Endodermal cell (in vitro differentiated cells): Measurements from ENCODE around the gene USO1. TPM values are rescaled to one million over a fixed set of nuclear protein-coding genes. Genes with fewer than 3 reads are reported as not detected.

Source experiments
- DNase-seq: peaks from one replicate; pipeline ENCODE4 v3.0.0-alpha.2; 2017
- H3K27ac ChIP-seq: 2 replicates; pipeline ENCODE4 v1.5.1; 2013; ENCODE audit warnings: mild to moderate bottlenecking, low read depth, low read length, moderate library complexity
- H3K27me3 ChIP-seq: 2 replicates; pipeline ENCODE4 v1.6.1; 2013; ENCODE audit warnings: mild to moderate bottlenecking, low read length, moderate library complexity; ENCODE audit not compliant: insufficient read depth, control insufficient read depth, poor library complexity, severe bottlenecking
- H3K36me3 ChIP-seq: 2 replicates; pipeline ENCODE4 v1.7.0; 2013; ENCODE audit warnings: mild to moderate bottlenecking, low read length, moderate library complexity; ENCODE audit not compliant: control insufficient read depth, insufficient read depth
- H3K4me1 ChIP-seq: one replicate; pipeline ENCODE4 v1.7.0; 2013; ENCODE audit warnings: low read length; ENCODE audit not compliant: control insufficient read depth, insufficient read depth
- H3K4me3 ChIP-seq: 2 replicates; pipeline ENCODE4 v1.5.1; 2013; ENCODE audit warnings: mild to moderate bottlenecking, low read length, moderate library complexity
- H3K9ac ChIP-seq: 2 replicates; pipeline ENCODE4 v1.6.1; 2013; ENCODE audit warnings: mild to moderate bottlenecking, low read length, moderate library complexity; ENCODE audit not compliant: poor library complexity, severe bottlenecking; ENCODE audit errors: extremely low read depth
- H3K9me3 ChIP-seq: 2 replicates; pipeline ENCODE4 v1.6.1; 2013; ENCODE audit warnings: mild to moderate bottlenecking, low read length, moderate library complexity; ENCODE audit not compliant: control insufficient read depth
- H3K27ac Mint-ChIP-seq: 2 replicates; pipeline ENCODE4 v1.8.0; 2020; ENCODE audit warnings: mixed read lengths
- H3K27me3 Mint-ChIP-seq: 2 replicates; pipeline ENCODE4 v1.8.0; 2021; ENCODE audit warnings: mild to moderate bottlenecking, mixed read lengths; ENCODE audit not compliant: insufficient read depth
- H3K36me3 Mint-ChIP-seq: 2 replicates; pipeline ENCODE4 v1.8.0; 2020; ENCODE audit warnings: low read depth, mixed read lengths
- H3K4me1 Mint-ChIP-seq: 2 replicates; pipeline ENCODE4 v1.8.0; 2020; ENCODE audit warnings: mixed read lengths
- H3K4me3 Mint-ChIP-seq: 2 replicates; pipeline ENCODE4 v1.8.0; 2020; ENCODE audit warnings: mild to moderate bottlenecking, moderate library complexity, mixed read lengths
- H3K9me3 Mint-ChIP-seq: 2 replicates; pipeline ENCODE4 v1.8.0; 2020; ENCODE audit warnings: mild to moderate bottlenecking, mixed read lengths
- WGBS, 2 experiments: methylation state at CpG; one replicate each; pipeline versions ENCODE4 v1.1.5 to v1.1.7; 2013; ENCODE audit warnings: missing lambda C conversion rate in 2 of 2, mixed read lengths in 1 of 2; ENCODE audit not compliant: insufficient coverage in 1 of 2, insufficient read length in 1 of 2; 5-methylcytosine and 5-hydroxymethylcytosine counted together
- long read RNA-seq, 4 experiments: library from polyadenylated mRNA in 2 of 4; library from RNA in 1 of 4; library from capped mRNA in 1 of 4; stranded (forward) in 3 of 4; unstranded in 1 of 4; transcript quantifications; one replicate each; pipeline ENCODE4 v2.0.0, GENCODE V29; 2020 to 2021; ENCODE audit warnings: inconsistent platforms in 1 of 4
- polyA plus RNA-seq, 2 experiments: library from polyadenylated mRNA; stranded (reverse); fragments of 50-300 nt; gene quantifications; one replicate each; pipeline ENCODE4 v1.2.3, GENCODE V29; 2013
- total RNA-seq, 2 donors: library from RNA; stranded (reverse); fragmentation: NEBNext Ultra II Directional in 1 of 2; extraction: Animal tissue kit (Norgen Biotek cat#: 25700) in 1 of 2; gene quantifications; 2 replicates in 1 of 2; 3 replicates in 1 of 2; pipeline ENCODE4 v1.2.1, GENCODE V29; 2021
- TF ChIP-seq, protein P1 (sequence below): fragments of 200-600 bp; sonication (generic); conservative IDR thresholded peaks from 2 replicates; pipeline ENCODE4 v1.5.0; 2021; ENCODE audit warnings: antibody characterized with exemption, mild to moderate bottlenecking

USO1 gene
- total RNA-seq = 10 to 100 TPM; 74.5 to 75.1 TPM
- polyA plus RNA-seq (2013, experiment 1 of 2) = 63.9 TPM
- polyA plus RNA-seq (2013, experiment 2 of 2) = 57.4 TPM
- long read RNA-seq, experiment 1, full-length matches to known transcripts = 11 of 52 reads
- long read RNA-seq, experiment 1, partial matches to known transcripts = 36 of 52 reads
- long read RNA-seq, experiment 1, other reads (novel, unspliced or antisense) = 5 of 52 reads
- long read RNA-seq, experiment 2, full-length matches to known transcripts = 142 of 187 reads
- long read RNA-seq, experiment 2, partial matches to known transcripts = 17 of 187 reads
- long read RNA-seq, experiment 2, other reads (novel, unspliced or antisense) = 28 of 187 reads
- long read RNA-seq, experiment 3, full-length matches to known transcripts = 206 of 489 reads
- long read RNA-seq, experiment 3, partial matches to known transcripts = 235 of 489 reads
- long read RNA-seq, experiment 3, other reads (novel, unspliced or antisense) = 48 of 489 reads
- long read RNA-seq, experiment 4, full-length matches to known transcripts = 9 of 27 reads
- long read RNA-seq, experiment 4, partial matches to known transcripts = 15 of 27 reads
- long read RNA-seq, experiment 4, other reads (novel, unspliced or antisense) = 3 of 27 reads

GRCh38 chr4:75724066-75724866 is at the start of gene USO1:
TSS of gene USO1 (plus strand) at chr4:75724577. CDS start at chr4:75724820, 243 bp downstream.
- Mint-ChIP-seq H3K36me3 (peaks cover 7% of the 10 kb centered on the region), H3K4me3 (peak within 1 kb of the TSS; percentile 99), H3K4me1 (peaks cover 27% of the 10 kb centered on the region), H3K27me3 (no peaks in the 10 kb centered on the region), H3K9me3 (no peaks in the 10 kb centered on the region), H3K27ac (peak within 1 kb of the TSS; percentile 99)
- peak within 1 kb of the TSS; percentile 98 for H3K27ac ChIP-seq
- TF ChIP-seq, protein P1, sequence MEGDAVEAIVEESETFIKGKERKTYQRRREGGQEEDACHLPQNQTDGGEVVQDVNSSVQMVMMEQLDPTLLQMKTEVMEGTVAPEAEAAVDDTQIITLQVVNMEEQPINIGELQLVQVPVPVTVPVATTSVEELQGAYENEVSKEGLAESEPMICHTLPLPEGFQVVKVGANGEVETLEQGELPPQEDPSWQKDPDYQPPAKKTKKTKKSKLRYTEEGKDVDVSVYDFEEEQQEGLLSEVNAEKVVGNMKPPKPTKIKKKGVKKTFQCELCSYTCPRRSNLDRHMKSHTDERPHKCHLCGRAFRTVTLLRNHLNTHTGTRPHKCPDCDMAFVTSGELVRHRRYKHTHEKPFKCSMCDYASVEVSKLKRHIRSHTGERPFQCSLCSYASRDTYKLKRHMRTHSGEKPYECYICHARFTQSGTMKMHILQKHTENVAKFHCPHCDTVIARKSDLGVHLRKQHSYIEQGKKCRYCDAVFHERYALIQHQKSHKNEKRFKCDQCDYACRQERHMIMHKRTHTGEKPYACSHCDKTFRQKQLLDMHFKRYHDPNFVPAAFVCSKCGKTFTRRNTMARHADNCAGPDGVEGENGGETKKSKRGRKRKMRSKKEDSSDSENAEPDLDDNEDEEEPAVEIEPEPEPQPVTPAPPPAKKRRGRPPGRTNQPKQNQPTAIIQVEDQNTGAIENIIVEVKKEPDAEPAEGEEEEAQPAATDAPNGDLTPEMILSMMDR = peak; percentile 96
- H3K4me3 ChIP-seq = peak within 1 kb of the TSS; percentile 92
- H3K9ac ChIP-seq = peak within 1 kb of the TSS; percentile 96
- peak; percentile 100 for DNase-seq
- H3K36me3 ChIP-seq = peaks cover 7% of the 10 kb centered on the region
- H3K4me1 ChIP-seq = no peaks in the 10 kb centered on the region
- WGBS, 2 experiments = 0% methylated on average over 18 to 48 of the region's 48 CpGs
- no peaks in the 10 kb centered on the region for H3K27me3 ChIP-seq
- H3K9me3 ChIP-seq = no peaks in the 10 kb centered on the region

DNA sequence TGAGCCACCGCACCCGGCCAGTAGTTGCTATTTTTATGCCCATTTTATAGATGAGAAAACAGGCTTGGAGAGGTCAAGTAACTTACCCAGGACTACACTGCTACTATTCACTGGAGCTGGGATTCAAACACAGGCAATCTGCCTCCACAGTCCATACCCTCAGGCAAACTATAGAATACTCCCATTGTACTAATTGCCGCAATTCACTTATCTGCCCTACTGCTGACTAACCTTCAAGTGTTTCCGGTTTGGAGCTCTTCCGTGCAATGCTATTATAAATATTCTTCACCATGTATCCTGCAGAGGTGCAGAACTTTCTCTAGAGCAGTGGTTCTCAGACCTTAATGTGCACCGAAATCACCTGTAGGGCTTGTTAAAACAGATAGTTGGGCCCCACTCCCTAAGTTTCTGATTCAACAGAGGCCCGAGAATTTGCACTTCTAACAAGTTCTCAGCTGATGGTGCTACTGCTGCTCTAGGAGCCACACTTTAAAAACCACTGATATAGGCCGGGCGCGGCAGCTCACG is 49.3 kb upstream of the USO1 start:
- H3K4me3 ChIP-seq = no peak overlapping the region
- H3K27ac Mint-ChIP-seq = peak overlapping the region; percentile 53
- TF ChIP-seq, protein P1 = no peak
- H3K27ac ChIP-seq = no peak overlapping the region
- no peaks in the 10 kb centered on the region for H3K4me1 ChIP-seq
- H3K27me3 Mint-ChIP-seq = no peaks in the 10 kb centered on the region
- DNase-seq = no peak
- H3K9me3 ChIP-seq = no peaks in the 10 kb centered on the region
- H3K4me1 Mint-ChIP-seq = peaks cover 20% of the 10 kb centered on the region
- H3K36me3 ChIP-seq = peaks cover 5% of the 10 kb centered on the region
- H3K9ac ChIP-seq = no peak overlapping the region
- no peaks in the 10 kb centered on the region for H3K9me3 Mint-ChIP-seq
- no peaks in the 10 kb centered on the region for H3K27me3 ChIP-seq
- no peaks in the 10 kb centered on the region for H3K36me3 Mint-ChIP-seq
- H3K4me3 Mint-ChIP-seq = no peak overlapping the region
- 92% methylated on average over 6 to 11 of the region's 11 CpGs for WGBS, 2 experiments

GRCh38 chr4:75678473-75678872 is 45.9 kb upstream of the USO1 start:
- no peak for DNase-seq
- TF ChIP-seq, protein P1 = no peak
- H3K9ac ChIP-seq = no peak overlapping the region
- no peaks in the 10 kb centered on the region for H3K27me3 ChIP-seq
- Mint-ChIP-seq H3K36me3 (peaks cover 5% of the 10 kb centered on the region), H3K27me3 (no peaks in the 10 kb centered on the region), H3K9me3 (no peaks in the 10 kb centered on the region), H3K27ac (no peak overlapping the region), H3K4me1 (peaks cover 7% of the 10 kb centered on the region), H3K4me3 (no peak overlapping the region)
- peaks cover 5% of the 10 kb centered on the region for H3K36me3 ChIP-seq
- no peak overlapping the region for H3K4me3 ChIP-seq
- H3K27ac ChIP-seq = no peak overlapping the region
- H3K4me1 ChIP-seq = no peaks in the 10 kb centered on the region
- H3K9me3 ChIP-seq = no peaks in the 10 kb centered on the region
